Endothelial cell of umbilical vein (primary cell): ENCODE measurements around the gene MIB1. TPM values are rescaled to one million over a fixed set of nuclear protein-coding genes. Genes with fewer than 3 reads are reported as not detected.

ENCODE experiments used
- BruUV-seq: library from RNA; stranded (reverse); fragments of 400-500 nt; replicated peaks from 2 replicates; lab custom pipeline; 2021; lab: Mats Ljungman, UMichigan
- CTCF ChIA-PET: fragments of 300-600, 350-600 bp; sonication (Branson Sonifier 250); formaldehyde crosslinking; loops from one replicate; lab custom pipeline; 2021; ENCODE audit warnings: antibody characterized with exemption, inconsistent platforms; lab: Charles Lee
- POLR2A ChIA-PET: fragments of 300-600, 350-600 bp; sonication (Branson Sonifier 250); formaldehyde crosslinking; loops from one replicate; lab custom pipeline; 2021; ENCODE audit warnings: antibody characterized with exemption, inconsistent platforms; lab: Charles Lee
- DNase-seq: peaks from one replicate; pipeline ENCODE4 v3.0.0-alpha.2; 2011; ENCODE audit warnings: low read depth, low spot score
- FAIRE-seq: peaks from 2 replicates; lab custom pipeline; 2011; peaks lifted over from hg19 to GRCh38; lab: Jason Lieb, UNC
- H2AFZ ChIP-seq: 2 replicates; pipeline ENCODE4 v1.6.0; 2012; ENCODE audit warnings: low read depth, low read length, control low read depth, inconsistent platforms
- H3K27ac ChIP-seq: 2 replicates; pipeline ENCODE4 v1.5.1; 2011; ENCODE audit warnings: low read depth, mild to moderate bottlenecking, control low read depth, low read length, moderate library complexity; ENCODE audit not compliant: insufficient read depth
- H3K27me3 ChIP-seq, 2 experiments: 2 replicates each; pipeline versions ENCODE4 v1.6.0 to v1.6.1; 2011; ENCODE audit warnings: low read length in 2 of 2, mixed read lengths in 1 of 2; ENCODE audit not compliant: control insufficient read depth in 2 of 2, insufficient read depth in 2 of 2
- H3K36me3 ChIP-seq, 2 experiments: 2 replicates in 1 of 2; 3 replicates in 1 of 2; pipeline ENCODE4 v1.5.1; 2011; ENCODE audit warnings: low read length in 2 of 2, mild to moderate bottlenecking in 1 of 2, moderate library complexity in 1 of 2; ENCODE audit not compliant: control insufficient read depth in 2 of 2, insufficient read depth in 2 of 2; ENCODE audit errors: extremely low read depth in 1 of 2
- H3K4me1 ChIP-seq: 3 replicates; pipeline ENCODE4 v1.5.1; 2011; ENCODE audit warnings: mild to moderate bottlenecking, low read length; ENCODE audit not compliant: control insufficient read depth, insufficient read depth; ENCODE audit errors: extremely low read depth
- H3K4me2 ChIP-seq: 2 replicates; pipeline ENCODE4 v1.6.1; 2011; ENCODE audit warnings: low read length, control low read depth, mixed read lengths; ENCODE audit not compliant: insufficient read depth
- H3K4me3 ChIP-seq, 3 experiments: fragments of 200-600 bp in 1 of 3; sonication (generic), shearing (Covaris generic) in 1 of 3; replicated peaks in 1 of 3; 2 replicates each; pipeline ENCODE4 v1.5.1; 2011 to 2016; ENCODE audit warnings: control low read depth in 3 of 3, low read length in 3 of 3, mild to moderate bottlenecking in 2 of 3, inconsistent platforms in 1 of 3, low read depth in 1 of 3, moderate library complexity in 1 of 3; ENCODE audit not compliant: insufficient read depth in 1 of 3
- H3K79me2 ChIP-seq: 2 replicates; pipeline ENCODE4 v1.6.0; 2012; ENCODE audit warnings: low read length, inconsistent platforms; ENCODE audit not compliant: control insufficient read depth, insufficient read depth
- H3K9ac ChIP-seq: replicated peaks from 2 replicates; pipeline ENCODE3; 2011; ENCODE audit warnings: low read length, control low read depth; ENCODE audit not compliant: insufficient read depth; ENCODE audit errors: extremely low read depth
- H3K9me1 ChIP-seq: replicated peaks from 3 replicates; pipeline ENCODE4 v1.6.0; 2011; ENCODE audit warnings: mild to moderate bottlenecking, low read length; ENCODE audit not compliant: control insufficient read depth, insufficient read depth; ENCODE audit errors: extremely low read depth
- H3K9me3 ChIP-seq: replicated peaks from 2 replicates; pipeline ENCODE4 v1.5.1; 2012; ENCODE audit warnings: low read length, inconsistent platforms; ENCODE audit not compliant: control insufficient read depth, insufficient read depth
- H4K20me1 ChIP-seq: replicated peaks from 2 replicates; pipeline ENCODE3; 2011; ENCODE audit warnings: mild to moderate bottlenecking, low read length; ENCODE audit not compliant: control insufficient read depth, insufficient read depth; ENCODE audit errors: extremely low read depth
- EZH2 ChIP-seq: IDR thresholded peaks from 2 replicates; pipeline ENCODE4 v1.6.1; 2012; ENCODE audit warnings: borderline replicate concordance, low read depth, mild to moderate bottlenecking, moderate library complexity, low read length, inconsistent platforms; ENCODE audit not compliant: severe bottlenecking
- FOS ChIP-seq: IDR thresholded peaks from 2 replicates; pipeline ENCODE4 v1.6.1; 2011; ENCODE audit warnings: mild to moderate bottlenecking, low read length, moderate library complexity, borderline replicate concordance; ENCODE audit not compliant: insufficient read depth
- GATA2 ChIP-seq: IDR thresholded peaks from 2 replicates; pipeline ENCODE4 v1.7.0; 2011; ENCODE audit warnings: low read depth, mild to moderate bottlenecking, moderate library complexity, mixed read lengths, low read length; ENCODE audit not compliant: insufficient read length, insufficient read depth
- MYC ChIP-seq: IDR thresholded peaks from one replicate; pipeline ENCODE4 v1.6.1; 2011; ENCODE audit warnings: mild to moderate bottlenecking, low read depth, low read length
- POLR2A ChIP-seq: IDR thresholded peaks from 2 replicates; pipeline ENCODE4 v1.6.1; 2012; ENCODE audit warnings: low read depth, mild to moderate bottlenecking, control low read depth, low read length
- POLR2AphosphoS5 ChIP-seq: IDR thresholded peaks from 2 replicates; pipeline ENCODE4 v1.6.1; 2012; ENCODE audit warnings: low read depth, mild to moderate bottlenecking, control low read depth, low read length, moderate library complexity; ENCODE audit not compliant: insufficient read depth
- dilution Hi-C: fragments of 300-500 bp; cut with MboI; formaldehyde crosslinking; loops from one replicate; pipeline ENCODE4 v1.15.0; 2019; ENCODE audit warnings: low sequenced_read_pairs; ENCODE audit not compliant: extremely low pct_ligation_motif_present
- intact Hi-C: fragments of 100-400 bp; cut with micrococcal nuclease; formaldehyde crosslinking; loops from one replicate; pipeline ENCODE4 v1.10.0; 2022
- polyA plus RNA-seq, 4 experiments: library from polyadenylated mRNA; depleted of rRNA in 3 of 4; stranded (reverse) in 3 of 4; unstranded in 1 of 4; fragments of >200 nt; gene quantifications; 2 replicates each; pipeline versions ENCODE4 v1.2.1 to v1.2.3, GENCODE V29; 2011 to 2012; ENCODE audit warnings: missing spikeins in 1 of 4
- total RNA-seq: library from RNA; stranded (reverse); gene quantifications from 2 replicates; pipeline ENCODE4 v1.2.3, GENCODE V29; 2021
- TF ChIP-seq, protein P1 (sequence below): IDR thresholded peaks from 2 replicates; pipeline ENCODE4 v1.6.1; 2011; ENCODE audit not compliant: insufficient read depth, insufficient read length
- TF ChIP-seq, protein P2 (sequence below), 2 donors: IDR thresholded peaks; 1 replicate in 1 of 2; 2 replicates in 1 of 2; pipeline ENCODE4 v1.5.1; 2011; ENCODE audit warnings: low read length in 2 of 2, mild to moderate bottlenecking in 2 of 2, moderate library complexity in 2 of 2, control low read depth in 1 of 2, inconsistent platforms in 1 of 2, low read depth in 1 of 2; ENCODE audit not compliant: insufficient read depth in 1 of 2; ENCODE audit errors: extremely low read depth in 1 of 2

MIB1 gene
- total and polyA plus RNA-seq, 2 donors (not counting 3 experiments of a cell fraction or from before 2014, with no cell fraction given): 6.3 to 37.5 TPM

- Histone ChIP-seq H3K9ac (no peak overlapping the region), H4K20me1 (no peaks in the 10 kb centered on the region), H3K4me2 (no peak overlapping the region), H3K27me3 (no peaks in the 10 kb centered on the region), H3K79me2 (no peaks in the 10 kb centered on the region), H3K9me1 (no peaks in the 10 kb centered on the region), H2AFZ (no peak overlapping the region), H3K4me3 (no peak overlapping the region), H3K27ac (no peak overlapping the region), H3K9me3 (no peaks in the 10 kb centered on the region), H3K36me3 (peaks cover 2 to 7% of the 10 kb centered on the region in 2 experiments), H3K4me1 (no peaks in the 10 kb centered on the region)
- no peak for DNase-seq
- dilution Hi-C loops (no loop called here), intact Hi-C loops (no loop called here)
- CTCF ChIA-PET: interaction anchor here (2.5 kb wide), 1 partner anchor 12 kb away, joined by 15 read pairs; no protein-coding TSS in a partner anchor
- POLR2A ChIA-PET: no interaction called here
- BruUV-seq: no TSS peak
- TF ChIP-seq POLR2A: no peak
- TF ChIP-seq, protein P1, sequence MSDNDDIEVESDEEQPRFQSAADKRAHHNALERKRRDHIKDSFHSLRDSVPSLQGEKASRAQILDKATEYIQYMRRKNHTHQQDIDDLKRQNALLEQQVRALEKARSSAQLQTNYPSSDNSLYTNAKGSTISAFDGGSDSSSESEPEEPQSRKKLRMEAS: no peak
- TF ChIP-seq FOS: no peak
- TF ChIP-seq, protein P2, sequence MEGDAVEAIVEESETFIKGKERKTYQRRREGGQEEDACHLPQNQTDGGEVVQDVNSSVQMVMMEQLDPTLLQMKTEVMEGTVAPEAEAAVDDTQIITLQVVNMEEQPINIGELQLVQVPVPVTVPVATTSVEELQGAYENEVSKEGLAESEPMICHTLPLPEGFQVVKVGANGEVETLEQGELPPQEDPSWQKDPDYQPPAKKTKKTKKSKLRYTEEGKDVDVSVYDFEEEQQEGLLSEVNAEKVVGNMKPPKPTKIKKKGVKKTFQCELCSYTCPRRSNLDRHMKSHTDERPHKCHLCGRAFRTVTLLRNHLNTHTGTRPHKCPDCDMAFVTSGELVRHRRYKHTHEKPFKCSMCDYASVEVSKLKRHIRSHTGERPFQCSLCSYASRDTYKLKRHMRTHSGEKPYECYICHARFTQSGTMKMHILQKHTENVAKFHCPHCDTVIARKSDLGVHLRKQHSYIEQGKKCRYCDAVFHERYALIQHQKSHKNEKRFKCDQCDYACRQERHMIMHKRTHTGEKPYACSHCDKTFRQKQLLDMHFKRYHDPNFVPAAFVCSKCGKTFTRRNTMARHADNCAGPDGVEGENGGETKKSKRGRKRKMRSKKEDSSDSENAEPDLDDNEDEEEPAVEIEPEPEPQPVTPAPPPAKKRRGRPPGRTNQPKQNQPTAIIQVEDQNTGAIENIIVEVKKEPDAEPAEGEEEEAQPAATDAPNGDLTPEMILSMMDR (IDR thresholded peaks at IDR 0.05; ENCODE audit: extremely low read depth in 1 of 2, insufficient read depth in 1 of 2, low read depth in 1 of 2, low read length in 2 of 2): no peak
- TF ChIP-seq GATA2: no peak
- no peak for TF ChIP-seq MYC
- TF ChIP-seq POLR2AphosphoS5: no peak
- no peak for TF ChIP-seq EZH2
- FAIRE-seq: no peak
Observed at GRCh38 chr18:21808185-21808584, 67.6 kb downstream of the MIB1 start.
